Middle frontal gyrus (tissue), 1 donor: ENCODE data around the gene FKBP8.

ENCODE experiments used
- DNase-seq: peaks from one replicate; pipeline ENCODE4 v3.0.0-alpha.2; 2015; ENCODE audit warnings: low spot score; ENCODE audit errors: extremely low spot score

The FKBP8 gene

DNA sequence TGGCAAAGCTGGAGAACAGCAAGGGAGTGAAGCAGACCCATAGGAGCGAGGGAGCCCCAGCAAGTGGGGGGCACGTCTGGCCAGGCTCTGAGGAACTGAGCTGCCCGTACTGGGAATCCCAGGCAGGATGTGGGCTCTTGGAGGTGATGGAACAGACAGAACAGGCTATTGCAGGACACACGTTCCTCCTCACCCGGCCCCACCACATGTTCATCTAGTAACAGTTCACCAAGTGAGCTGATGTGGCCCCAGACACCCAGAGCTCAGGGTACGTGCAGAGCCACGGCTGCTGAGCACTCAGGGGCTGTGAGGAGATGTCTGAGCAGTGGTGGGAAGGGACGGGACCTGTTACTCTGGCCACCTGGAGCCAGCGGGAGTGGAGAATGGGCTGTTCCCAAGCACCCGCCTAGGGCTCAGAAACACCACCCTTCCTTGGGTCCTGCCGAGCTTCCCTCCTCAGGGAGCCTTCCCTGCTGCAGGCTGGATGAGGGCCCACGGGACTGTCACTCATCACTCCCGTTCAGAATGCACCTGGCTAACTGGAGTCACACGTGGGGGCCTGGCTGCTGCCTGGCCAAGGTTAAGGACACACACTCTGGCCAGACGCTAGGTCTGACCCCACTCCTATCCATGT is 39.9 kb downstream of the FKBP8 start:
- no peak for DNase-seq

DNA sequence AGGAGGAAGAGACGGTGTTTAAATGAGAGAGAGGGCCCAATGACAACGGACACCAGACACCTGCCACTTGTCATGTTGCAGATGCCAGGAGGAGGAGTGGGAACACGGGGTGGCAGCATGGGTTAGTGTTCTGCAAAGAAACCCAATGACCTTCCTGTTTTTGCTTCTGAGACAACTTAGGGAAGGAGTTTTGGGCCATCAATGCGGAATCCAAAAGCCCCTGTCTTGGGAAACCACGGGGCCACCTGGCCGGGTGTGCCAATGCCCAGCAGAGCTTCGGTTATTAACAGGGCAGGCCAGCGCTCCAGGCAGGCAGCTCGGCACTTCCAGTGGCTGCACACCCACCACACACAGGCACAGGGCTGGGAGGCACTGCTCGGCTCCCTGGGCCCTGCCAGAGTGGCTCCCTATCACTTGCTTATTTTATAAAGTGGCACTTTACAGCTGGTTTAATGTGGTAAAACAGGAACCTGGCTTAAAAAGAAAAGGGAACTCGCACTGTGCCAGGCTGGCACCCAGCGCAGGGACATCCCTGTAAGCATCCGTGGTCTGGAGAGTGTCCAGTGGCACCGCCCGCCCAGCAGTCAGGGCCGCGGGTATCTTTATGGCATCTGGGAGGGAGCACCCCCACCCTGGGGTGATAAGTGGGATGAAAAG is 40.6 kb downstream of the FKBP8 start:
- DNase-seq, result no peak

DNA sequence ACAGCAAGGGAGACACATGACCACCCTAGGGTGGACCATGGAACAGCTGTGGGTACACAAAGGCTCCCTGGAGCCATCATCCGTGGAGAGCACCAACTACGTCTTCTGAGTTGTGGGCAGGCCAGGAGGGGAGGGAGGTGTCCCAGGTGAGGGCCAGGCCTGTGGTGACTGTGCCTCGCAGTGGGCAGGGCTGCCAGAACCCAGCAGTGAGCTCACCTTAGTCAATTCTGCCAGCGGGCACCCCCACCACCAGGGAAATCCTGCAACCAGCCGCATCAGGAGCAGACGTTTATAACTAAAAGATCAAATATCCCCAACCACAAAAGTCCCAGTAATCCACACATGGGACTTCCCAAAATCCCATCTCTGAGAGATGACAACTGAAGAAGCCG is 41.1 kb downstream of the FKBP8 start:
- no peak for DNase-seq

DNA sequence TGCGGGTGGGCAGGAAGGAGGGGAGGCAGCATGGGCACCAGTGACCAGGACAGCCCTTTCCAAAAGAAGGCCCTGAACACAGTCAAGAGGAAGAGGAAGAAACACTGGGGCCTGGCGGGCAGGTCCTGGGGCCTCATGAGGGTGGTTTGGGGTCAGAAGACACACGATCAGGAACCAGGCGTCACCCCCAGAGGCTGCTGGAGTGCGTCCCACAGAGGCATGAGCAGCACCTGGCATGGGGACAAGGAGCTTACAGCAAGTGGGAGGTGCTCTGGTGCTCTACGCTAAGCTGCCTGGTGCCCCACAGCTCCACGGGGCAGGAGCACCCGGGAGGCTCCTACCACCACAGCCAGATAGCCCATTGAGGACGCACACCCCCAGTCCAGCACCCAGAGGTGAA is 41.5 kb downstream of the FKBP8 start:
- DNase-seq, result no peak

DNA sequence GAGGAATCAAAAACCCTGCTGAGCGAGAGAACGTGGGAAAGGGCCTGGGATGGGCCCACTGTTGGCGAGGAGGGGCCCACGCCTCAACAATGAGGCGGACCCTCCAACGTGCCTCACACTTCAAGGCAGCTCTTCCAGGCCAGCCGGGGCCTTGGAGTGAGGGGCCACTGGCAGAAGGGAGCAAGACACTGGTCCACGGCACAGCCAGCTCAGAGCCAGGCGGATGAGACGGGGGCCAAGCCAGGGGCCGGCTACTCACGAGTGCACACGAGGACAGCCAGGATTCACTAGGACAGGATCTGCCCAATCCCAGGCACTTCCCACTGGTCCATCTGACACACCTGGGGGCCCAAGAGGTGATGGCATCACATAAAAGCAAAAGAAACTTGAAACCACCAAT is 42.0 kb downstream of the FKBP8 start:
- no peak for DNase-seq

DNA sequence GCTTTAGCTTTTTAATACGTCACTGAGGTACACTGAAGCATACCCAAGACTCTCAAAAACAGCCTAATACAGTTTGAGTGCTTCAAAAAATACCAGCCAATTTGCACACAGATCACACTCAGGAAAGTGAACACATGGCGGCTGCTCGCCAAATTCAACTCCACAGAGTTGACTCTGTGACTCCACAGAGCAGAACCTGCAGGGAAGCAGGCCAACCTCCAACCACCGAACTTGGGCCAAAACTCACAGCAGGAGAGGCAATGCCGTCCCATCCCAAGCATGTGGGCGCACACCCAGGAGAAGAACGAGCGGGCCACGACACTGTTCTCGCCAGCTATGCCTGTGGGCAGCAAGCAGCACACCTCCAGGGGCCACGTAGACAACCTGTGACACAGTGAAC is 42.6 kb downstream of the FKBP8 start:
- no peak for DNase-seq

DNA sequence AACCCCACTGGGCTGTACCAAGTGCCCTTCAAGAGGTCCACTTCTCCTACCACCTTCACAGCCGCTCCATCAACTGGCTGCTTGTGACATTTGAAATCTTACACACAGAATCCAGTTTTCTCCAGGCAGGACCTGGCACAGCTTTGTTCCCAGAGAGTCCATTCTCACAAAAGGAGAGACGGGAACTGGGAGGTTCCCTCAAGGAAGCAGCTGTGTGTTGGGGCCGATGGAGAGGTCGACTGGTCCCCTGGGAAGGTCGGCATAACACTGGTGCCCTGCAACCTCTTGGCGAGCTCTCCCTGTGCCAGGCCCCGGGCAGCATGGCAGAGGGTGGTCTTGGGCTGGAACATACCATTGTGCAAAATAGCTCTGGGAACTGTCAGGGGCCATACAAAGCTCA is 43.0 kb downstream of the FKBP8 start:
- DNase-seq, result no peak

DNA sequence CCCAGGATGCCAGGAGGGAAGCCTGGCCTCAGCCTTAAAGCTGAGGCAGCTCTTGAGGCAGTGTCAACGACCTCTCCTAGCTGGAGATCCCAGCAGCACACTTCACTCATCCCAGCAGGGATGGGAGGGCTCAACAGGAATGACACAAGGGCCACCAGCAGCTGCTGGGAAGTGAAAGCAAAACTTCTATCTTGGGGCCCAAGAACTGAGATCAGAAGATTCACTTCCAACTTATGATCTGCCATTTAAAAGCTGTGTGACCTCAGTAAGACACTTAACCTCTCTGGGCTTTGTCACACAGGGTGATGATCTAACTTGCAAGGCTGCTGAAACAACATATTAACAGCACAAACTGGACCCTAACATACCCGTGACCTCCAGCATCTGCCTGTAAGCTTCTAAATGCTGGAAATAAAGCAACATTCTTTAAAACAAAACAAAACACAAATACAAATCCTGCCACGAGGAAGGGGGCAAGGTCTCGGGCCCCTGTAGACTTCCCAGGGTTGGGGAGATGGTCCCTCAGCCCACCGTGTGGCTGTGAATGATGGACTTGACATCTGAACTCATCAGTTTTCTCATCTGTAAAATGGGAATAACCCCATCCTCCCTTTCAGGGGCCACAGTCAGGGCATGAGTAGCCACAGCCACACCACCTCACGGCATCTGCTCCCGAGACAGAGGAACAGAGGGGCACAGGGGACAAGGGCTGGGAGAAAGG is 44.2 kb downstream of the FKBP8 start:
- no peak for DNase-seq

DNA sequence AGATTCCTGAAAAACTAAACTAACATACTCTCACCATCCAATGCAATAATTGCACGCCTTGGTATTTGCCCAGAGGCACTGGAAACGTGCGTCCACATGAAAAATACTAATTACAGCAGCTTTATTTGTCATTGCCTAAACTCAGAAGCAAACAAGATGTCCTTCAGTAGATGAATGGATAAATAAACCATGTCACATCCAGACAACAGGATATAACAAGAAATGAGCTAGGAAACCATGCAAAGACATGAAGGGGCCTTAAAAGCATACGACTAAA is 46.5 kb downstream of the FKBP8 start:
- no peak for DNase-seq

DNA sequence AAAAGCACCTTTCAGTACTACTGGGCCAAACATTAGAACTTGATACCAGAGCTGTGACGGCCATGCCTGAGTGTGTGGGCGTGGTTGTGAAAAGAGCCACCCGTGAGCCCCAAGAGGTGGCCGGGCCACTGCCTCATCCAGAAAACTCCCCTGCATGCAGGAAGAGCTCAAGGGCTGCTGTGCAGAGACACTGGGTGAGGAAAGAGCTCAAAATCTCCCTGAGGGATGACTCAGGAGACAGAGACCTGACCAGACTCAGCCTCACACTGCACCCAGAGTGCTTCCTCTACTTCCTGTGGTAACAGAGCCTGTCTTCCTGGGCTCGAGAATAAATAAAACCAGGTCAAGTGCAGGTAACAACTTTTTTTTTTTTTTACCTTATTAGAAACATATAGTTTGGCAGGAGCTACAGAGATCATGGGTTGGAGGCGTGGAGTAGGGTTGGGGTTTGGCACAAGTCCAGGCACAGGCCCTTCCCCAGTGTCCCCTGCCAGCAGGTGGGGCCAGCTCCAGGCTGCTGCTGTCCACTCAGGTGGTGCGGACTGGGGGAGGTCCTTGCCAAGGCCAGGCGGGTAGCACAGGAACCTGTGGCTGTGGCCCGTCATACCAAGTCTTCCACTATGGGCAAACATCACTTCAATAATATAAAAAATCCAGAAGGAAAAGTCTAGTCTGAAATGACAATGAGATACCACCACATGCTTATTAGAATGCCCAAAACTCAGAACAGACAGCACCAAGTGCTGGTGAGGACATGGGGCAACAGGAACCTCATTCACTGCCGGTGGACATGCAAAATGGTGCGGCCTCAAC is 47.0 kb downstream of the FKBP8 start:
- DNase-seq, result no peak

DNA sequence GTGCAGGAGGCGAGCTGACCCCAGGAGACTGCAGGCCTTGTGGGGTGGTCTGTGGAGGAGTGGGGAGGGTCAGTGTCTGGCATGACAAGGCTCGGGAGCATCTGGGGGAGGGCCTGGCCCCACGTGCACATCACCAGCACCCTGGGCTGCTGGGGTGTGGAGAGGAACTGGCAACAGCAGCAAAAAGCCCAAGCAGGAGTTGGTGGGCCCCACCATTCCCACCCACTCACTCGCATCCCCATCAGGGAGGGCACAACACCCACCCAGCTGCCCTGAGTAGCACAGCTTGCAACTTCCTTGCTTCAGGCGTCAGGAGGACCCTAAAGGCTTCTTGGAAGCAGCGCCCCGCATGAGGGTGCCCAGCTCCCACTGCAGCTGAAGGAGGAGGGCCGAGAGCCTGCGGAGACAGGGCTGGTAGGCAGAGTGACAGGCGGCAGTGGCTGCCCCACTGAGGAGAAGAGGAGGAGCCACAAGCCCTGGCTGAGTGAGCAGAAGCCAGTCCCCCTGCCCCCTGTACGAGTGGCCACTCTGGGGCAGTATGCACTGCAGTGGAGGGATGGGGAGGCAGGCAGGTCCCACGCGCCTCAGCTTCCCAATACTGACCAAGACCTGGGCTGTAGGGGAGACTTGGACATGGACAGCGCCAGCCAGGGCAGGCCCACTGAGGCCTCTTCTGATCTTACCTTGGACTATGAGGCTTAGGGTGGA is 48.0 kb downstream of the FKBP8 start:
- no peak for DNase-seq

DNA sequence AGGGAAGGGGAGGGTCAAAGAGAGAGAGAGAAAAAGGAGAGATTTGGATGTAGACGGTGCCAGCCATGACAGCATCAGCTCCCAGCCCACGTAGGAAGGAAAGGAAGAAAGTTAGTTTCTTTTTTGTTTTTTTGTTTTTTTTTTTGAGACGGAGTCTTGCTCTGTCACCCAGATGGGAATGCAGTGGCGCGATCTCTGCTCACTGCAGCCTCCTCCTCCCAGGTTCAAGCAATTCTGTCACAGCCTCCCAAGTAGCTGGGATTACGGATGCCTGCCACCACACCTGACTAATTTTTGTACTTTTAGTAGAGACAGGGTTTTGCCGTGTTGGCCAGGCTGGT is 49.1 kb downstream of the FKBP8 start:
- no peak for DNase-seq

DNA sequence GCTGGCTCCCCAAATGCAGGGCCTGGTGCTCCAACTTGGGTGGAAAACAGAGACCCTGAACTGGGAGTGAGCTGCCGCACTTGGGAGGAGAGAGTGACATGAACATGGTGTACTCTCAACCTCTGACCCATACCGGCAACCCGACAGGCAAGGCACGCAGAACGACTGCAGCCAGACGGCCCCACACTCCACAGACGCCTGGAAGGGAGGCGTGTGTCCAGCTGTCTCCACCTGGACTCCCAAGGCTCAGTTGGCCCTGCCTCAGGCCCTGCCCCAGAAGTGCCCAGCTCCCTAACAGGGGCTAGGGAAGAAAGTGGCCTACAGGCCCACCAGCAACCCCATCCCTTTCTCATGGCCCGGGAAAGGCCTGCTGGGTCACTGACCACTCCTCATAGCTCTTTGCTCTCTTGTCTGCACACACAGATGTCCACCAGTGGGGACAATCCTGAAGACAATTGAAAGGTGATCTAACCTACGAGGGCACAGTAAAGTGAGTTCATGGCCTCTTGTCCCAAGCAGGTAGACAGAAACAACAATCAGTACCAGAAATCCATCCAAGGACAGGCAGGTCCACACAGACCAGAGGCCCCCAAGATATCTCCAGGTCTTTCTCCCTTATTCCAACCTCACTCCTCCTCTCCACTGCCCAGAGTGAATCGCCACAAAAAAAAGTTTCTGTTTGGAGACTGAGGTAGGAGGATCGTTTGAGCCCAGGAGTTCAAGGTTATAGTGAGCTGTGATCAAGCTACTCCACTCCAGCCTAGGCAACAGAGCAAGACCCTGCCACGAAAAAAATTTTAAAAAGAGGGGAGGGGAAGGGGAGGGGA is 49.7 kb downstream of the FKBP8 start:
- DNase-seq, result no peak

DNA sequence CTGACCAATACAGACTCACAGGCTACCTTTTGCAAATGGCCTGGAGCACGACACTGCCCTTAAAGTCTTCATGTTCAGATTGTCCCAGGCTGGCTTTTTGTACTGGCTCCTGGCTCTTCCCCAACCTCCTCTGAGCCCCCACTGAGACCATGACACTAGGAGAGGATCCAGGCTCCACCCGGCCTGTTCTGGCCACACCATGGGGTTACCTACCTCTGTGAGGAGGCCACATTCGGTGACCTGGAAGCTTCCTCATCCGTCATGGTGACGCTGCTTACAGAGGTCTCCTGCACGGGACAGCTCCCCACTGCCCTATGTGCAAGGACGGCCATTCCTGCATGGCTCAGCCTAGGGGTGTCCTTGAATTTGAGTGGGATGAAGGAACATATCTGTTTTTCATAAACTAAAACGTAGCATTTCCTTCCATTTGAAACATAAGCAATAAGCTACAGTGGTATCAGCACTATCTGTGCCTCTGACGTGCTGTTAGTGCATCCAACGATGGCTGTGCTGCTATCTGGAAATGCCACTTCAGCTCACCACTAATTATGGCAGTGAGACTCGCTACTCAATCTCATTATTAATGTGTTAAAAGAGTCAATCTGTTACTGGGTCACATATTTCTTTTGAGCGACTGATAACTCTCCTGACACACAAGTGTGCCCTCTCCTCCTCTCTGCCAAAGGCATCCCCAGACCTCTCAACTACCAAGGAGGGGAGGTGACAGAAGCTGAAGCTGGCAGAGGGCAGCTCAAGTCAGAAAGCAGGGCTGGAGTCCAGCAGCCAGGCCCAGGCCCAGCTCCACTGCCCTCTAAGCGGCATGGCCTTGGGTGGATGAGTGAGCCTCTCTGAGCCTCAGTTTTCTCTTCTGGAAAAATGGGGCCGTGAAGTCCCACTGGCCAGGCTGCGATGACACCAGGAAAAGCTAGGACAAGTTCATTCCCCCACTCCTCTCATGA is 51.1 kb downstream of the FKBP8 start:
- no peak for DNase-seq

DNA sequence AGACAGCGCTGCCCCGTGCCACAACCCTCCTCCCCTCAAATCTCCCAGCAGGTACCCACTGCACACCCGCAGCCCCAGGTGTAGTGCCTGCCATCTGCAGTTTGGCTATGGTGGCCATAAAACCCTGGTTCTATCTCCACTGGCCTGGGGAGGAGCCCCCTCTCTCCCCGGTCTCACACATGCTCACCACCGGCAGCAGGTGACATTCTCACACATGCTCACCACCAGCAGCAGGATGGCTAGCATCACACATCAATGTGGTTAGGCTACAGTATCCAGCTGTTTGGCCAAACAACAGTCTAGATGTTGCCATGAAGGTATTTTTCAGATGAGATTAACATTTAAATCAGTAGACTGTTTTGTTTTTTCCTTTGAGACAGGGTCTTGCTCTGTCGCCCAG is 52.6 kb downstream of the FKBP8 start:
- no peak for DNase-seq

DNA sequence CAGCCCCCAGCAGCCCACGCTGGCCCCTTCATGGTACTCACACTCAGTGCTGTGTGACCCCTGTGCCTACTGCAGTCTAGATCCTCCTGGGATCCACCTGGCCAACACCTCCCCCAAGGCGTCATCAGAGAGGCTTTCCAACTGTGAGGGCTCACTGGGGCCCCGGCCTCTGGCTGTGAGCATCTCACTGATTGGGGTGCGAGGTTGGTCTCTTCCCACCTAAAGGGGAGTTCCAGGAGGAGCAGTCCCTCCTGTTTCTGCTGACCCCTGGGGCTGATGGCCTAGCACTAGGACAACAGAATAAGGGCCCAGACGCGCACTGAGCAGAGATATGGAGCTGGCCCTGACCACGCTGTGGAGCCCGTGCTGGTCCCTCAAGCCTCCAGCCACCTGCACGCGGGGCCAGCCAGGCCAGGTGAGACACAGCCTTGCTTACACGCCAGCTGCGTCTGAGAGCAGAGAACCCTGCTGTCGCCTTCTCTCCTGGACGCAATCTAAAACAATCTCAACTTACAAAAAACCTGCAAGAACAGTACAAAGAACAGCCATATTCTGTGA is 53.7 kb downstream of the FKBP8 start:
- DNase-seq, result no peak

DNA sequence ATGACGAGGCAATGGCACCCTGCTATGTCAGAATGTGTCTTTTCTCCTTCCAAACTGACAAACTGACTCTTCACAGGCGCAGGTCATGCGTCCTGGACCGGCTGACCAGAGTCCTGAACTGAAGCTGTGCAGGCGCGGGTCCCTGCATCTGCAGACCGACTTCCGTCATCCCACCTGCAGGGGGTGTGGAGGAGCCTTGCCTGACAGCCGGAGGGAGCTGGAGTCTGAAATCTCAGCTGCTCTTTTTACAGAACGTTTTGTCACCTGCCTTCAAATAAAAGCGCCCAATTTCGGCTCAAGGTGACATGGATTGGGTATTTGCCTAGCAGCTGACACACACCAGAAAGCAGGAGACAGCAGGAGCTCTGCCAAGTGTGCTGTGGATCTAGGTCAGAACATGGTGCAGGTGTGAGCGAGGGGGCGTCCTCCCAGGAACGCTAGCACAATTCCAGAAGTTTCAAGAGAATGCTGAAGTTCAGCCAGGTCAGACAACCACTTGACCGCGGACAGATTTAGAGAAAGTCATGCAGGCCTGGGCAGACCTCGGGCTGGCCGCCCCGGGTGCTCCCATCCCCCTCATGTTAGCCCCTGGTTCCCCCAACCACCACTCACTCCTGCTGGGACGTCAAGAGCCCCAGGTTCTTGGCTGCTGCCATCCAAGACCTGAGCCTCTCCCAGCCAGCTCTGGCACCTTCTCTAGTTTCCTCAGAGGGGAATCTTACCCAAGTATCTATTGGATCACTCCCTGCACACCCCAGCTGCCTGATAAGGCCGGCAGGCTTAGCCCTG is 54.3 kb downstream of the FKBP8 start:
- DNase-seq, result no peak

DNA sequence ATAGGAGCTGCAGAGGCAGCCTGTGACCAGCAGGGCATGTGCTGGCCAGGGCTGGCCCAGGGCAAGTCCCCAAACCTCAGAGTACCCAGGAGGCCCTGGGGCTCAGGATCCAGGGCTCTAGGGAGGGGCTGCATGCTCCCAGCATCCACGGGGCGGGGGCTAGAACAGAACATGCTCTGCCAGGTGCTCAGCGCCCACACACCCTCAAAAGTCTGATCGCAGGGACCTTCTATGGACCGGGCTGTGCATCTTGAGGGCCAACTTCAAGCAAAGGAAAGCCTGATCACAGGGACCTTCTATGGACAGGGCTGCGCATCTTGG is 55.0 kb downstream of the FKBP8 start:
- DNase-seq, result no peak
